K562 (cell line): ENCODE data around the gene DPH1. TPM values are rescaled to one million over a fixed set of nuclear protein-coding genes. Genes with fewer than 3 reads are reported as not detected.

Experiments
- ADNP ChIP-seq: fragments of 200-800 bp; sonication (Bioruptor generic); IDR thresholded peaks from 2 replicates; pipeline ENCODE4 v1.6.1; 2016; ENCODE audit warnings: missing genetic modification characterization, missing compliant biosample characterization
- BCOR ChIP-seq: fragments of 450-650 bp; IDR thresholded peaks from 2 replicates; pipeline ENCODE4 v1.6.1; 2016
- CLOCK ChIP-seq: fragments of 250-450 bp; sonication (Bioruptor Pico); IDR thresholded peaks from 2 replicates; pipeline ENCODE4 v1.4.0; 2020; ENCODE audit warnings: mild to moderate bottlenecking, moderate library complexity, borderline replicate concordance
- EHMT2 ChIP-seq: fragments of 450-650 bp; IDR thresholded peaks from 2 replicates; pipeline ENCODE4 v1.6.1; 2018; ENCODE audit warnings: antibody characterized with exemption
- MAX ChIP-seq: sonication (generic); formaldehyde crosslinking; IDR thresholded peaks from 2 replicates; pipeline ENCODE4 v1.9.0; 2022; ENCODE audit warnings: mild to moderate bottlenecking, missing genetic modification reagents
- NCOA6 ChIP-seq: fragments of 450-650 bp; IDR thresholded peaks from 2 replicates; pipeline ENCODE4 v1.6.1; 2017; ENCODE audit warnings: mild to moderate bottlenecking
- NFRKB ChIP-seq: fragments of 450-650 bp; IDR thresholded peaks from 2 replicates; pipeline ENCODE4 v1.6.1; 2016; ENCODE audit warnings: low read depth
- PCBP1 ChIP-seq: fragments of 200-400 bp; formaldehyde crosslinking; IDR thresholded peaks from 2 replicates; pipeline ENCODE4 v1.6.1; 2018; ENCODE audit warnings: mild to moderate bottlenecking, low read depth, low read length; ENCODE audit not compliant: poor library complexity, severe bottlenecking
- PTTG1 ChIP-seq: fragments of 450-650 bp; IDR thresholded peaks from 2 replicates; pipeline ENCODE4 v1.6.1; 2016; ENCODE audit warnings: low read depth, mild to moderate bottlenecking, missing genetic modification characterization, missing compliant biosample characterization
- PURB ChIP-seq: sonication (generic); formaldehyde crosslinking; IDR thresholded peaks from 2 replicates; pipeline ENCODE4 v1.9.0; 2021; ENCODE audit warnings: low read depth, mild to moderate bottlenecking, missing genetic modification reagents
- SMARCA4 ChIP-seq: fragments of 450-650 bp; IDR thresholded peaks from 2 replicates; pipeline ENCODE4 v1.6.1; 2016
- TBP ChIP-seq: optimal IDR thresholded peaks from 2 replicates; pipeline ENCODE3; 2011; ENCODE audit warnings: low read depth, low read length, improper control_type of control experiment
- polyA plus RNA-seq, 8 experiments: library from polyadenylated mRNA; depleted of rRNA in 4 of 8; stranded (reverse) in 5 of 8; unstranded in 3 of 8; fragments of >200 nt; fragmentation: Nextera tagmentation in 2 of 8; fragmentation: Illumina TruSeq in 1 of 8; extraction: Ambion mirVana in 2 of 8; extraction: Trizol in 1 of 8; gene quantifications; 2 replicates each; pipeline versions ENCODE4 v1.2.1 to v1.2.3, GENCODE V29; 2011 to 2014; ENCODE audit warnings: inconsistent platforms in 1 of 8, missing spikeins in 1 of 8
- total RNA-seq, 7 experiments: library from RNA; depleted of rRNA in 6 of 7; stranded (reverse); fragments of >200 nt in 6 of 7; fragmentation: Illumina TruSeq in 2 of 7; extraction: Trizol in 2 of 7; gene quantifications; 2 replicates each; pipeline versions ENCODE4 v1.2.1 to v1.2.3, GENCODE V29; 2011 to 2021; ENCODE audit warnings: low replicate concordance in 1 of 7
- TF ChIP-seq, protein P1 (sequence below): fragments of 450-650 bp; IDR thresholded peaks from 2 replicates; pipeline ENCODE4 v1.7.1; 2018; ENCODE audit warnings: mild to moderate bottlenecking, low read depth; ENCODE audit not compliant: partially characterized antibody

The DPH1 gene
- total and polyA plus RNA-seq, 9 of the 15 experiments (the other 6 are each of a cell fraction or from before 2014, with no cell fraction given) = 0.42 to 40.6 (median 20.2) TPM

- TF ChIP-seq, protein P1, sequence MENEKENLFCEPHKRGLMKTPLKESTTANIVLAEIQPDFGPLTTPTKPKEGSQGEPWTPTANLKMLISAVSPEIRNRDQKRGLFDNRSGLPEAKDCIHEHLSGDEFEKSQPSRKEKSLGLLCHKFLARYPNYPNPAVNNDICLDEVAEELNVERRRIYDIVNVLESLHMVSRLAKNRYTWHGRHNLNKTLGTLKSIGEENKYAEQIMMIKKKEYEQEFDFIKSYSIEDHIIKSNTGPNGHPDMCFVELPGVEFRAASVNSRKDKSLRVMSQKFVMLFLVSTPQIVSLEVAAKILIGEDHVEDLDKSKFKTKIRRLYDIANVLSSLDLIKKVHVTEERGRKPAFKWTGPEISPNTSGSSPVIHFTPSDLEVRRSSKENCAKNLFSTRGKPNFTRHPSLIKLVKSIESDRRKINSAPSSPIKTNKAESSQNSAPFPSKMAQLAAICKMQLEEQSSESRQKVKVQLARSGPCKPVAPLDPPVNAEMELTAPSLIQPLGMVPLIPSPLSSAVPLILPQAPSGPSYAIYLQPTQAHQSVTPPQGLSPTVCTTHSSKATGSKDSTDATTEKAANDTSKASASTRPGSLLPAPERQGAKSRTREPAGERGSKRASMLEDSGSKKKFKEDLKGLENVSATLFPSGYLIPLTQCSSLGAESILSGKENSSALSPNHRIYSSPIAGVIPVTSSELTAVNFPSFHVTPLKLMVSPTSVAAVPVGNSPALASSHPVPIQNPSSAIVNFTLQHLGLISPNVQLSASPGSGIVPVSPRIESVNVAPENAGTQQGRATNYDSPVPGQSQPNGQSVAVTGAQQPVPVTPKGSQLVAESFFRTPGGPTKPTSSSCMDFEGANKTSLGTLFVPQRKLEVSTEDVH = peak; percentile 89
- TF ChIP-seq EHMT2 = no peak
- no peak for TF ChIP-seq PCBP1
- TF ChIP-seq ADNP = no peak
- peak; percentile 81 for TF ChIP-seq TBP
- TF ChIP-seq SMARCA4 = no peak
- no peak for TF ChIP-seq NCOA6
- no peak for TF ChIP-seq BCOR
- no peak for TF ChIP-seq PURB
- TF ChIP-seq NFRKB = peak; percentile 52; the same call in 1 of the 2 replicates
- TF ChIP-seq MAX (CRISPR knock-in tag) = no peak; the same call in none of the 2 replicates
- TF ChIP-seq CLOCK = no peak
- TF ChIP-seq PTTG1 (tag) = no peak
Observed at GRCh38 chr17:2041561-2042389, 11.8 kb downstream of the DPH1 start, which contains the start of gene OVCA2 (continued).
